ENCODE measurements around the gene TENM3.

TENM3 gene

GRCh38 chr4:182577411-182577810 is 334.2 kb downstream of the TENM3 start:
- TF ChIP-seq CTCF (IDR thresholded peaks at IDR 0.05; ENCODE audit: control extremely low read depth, extremely low read depth, low read depth, missing control alignments): no peak
- CTCF ChIA-PET: interaction anchor here (1.3 kb wide), 1 partner anchor 13 kb away, joined by 3 read pairs; no protein-coding TSS in a partner anchor
- POLR2A ChIA-PET: no interaction called here
- no peak for DNase-seq (ENCODE audit: extremely low spot score)

- ChIA-PET CTCF (no interaction called here), POLR2A (no interaction called here)
- no peak for DNase-seq (ENCODE audit: extremely low spot score)
- no peak for TF ChIP-seq CTCF (IDR thresholded peaks at IDR 0.05; ENCODE audit: control extremely low read depth, extremely low read depth, low read depth, missing control alignments)
Observed at GRCh38 chr4:182578402-182578801, 335.2 kb downstream of the TENM3 start.

- DNase-seq (ENCODE audit: extremely low spot score): no peak
- ChIA-PET CTCF (interaction anchor here (0.7 kb wide), 1 partner anchor 17 kb away, joined by 3 read pairs; no protein-coding TSS in a partner anchor), POLR2A (no interaction called here)
- TF ChIP-seq CTCF (IDR thresholded peaks at IDR 0.05; ENCODE audit: control extremely low read depth, extremely low read depth, low read depth, missing control alignments): no peak
Observed at GRCh38 chr4:182582245-182582644, 339.0 kb downstream of the TENM3 start.

GRCh38 chr4:182583703-182584415 is 340.7 kb downstream of the TENM3 start:
- no peak for DNase-seq (ENCODE audit: extremely low spot score)
- no peak for TF ChIP-seq CTCF (IDR thresholded peaks at IDR 0.05; ENCODE audit: control extremely low read depth, extremely low read depth, low read depth, missing control alignments)
- ChIA-PET CTCF (no interaction called here), POLR2A (no interaction called here)

- CTCF ChIA-PET: interaction anchor here (2.0 kb wide), 1 partner anchor 13 kb away, joined by 5 read pairs; no protein-coding TSS in a partner anchor
- POLR2A ChIA-PET: no interaction called here
- no peak for DNase-seq (ENCODE audit: extremely low spot score)
- no peak for TF ChIP-seq CTCF (IDR thresholded peaks at IDR 0.05; ENCODE audit: control extremely low read depth, extremely low read depth, low read depth, missing control alignments)
Observed at GRCh38 chr4:182585321-182585720, 342.1 kb downstream of the TENM3 start.

GRCh38 chr4:182589100-182589499 is 345.9 kb downstream of the TENM3 start:
- no peak for DNase-seq (ENCODE audit: extremely low spot score)
- no peak for TF ChIP-seq CTCF (IDR thresholded peaks at IDR 0.05; ENCODE audit: control extremely low read depth, extremely low read depth, low read depth, missing control alignments)
- CTCF ChIA-PET: no interaction called here
- POLR2A ChIA-PET: no interaction called here

All from GM10248 (cell line).